Hepatocyte (in vitro differentiated cells): ENCODE measurements around the gene RNU1-4.
"Not testable (repeated sequence)": the region's sequence is repeated elsewhere in the genome, so short reads cannot be mapped to it uniquely, and the experiment has no call there.

Experiments used
- EZH2 ChIP-seq: fragments of 200-600 bp; sonication (generic); IDR thresholded peaks from 2 replicates; pipeline ENCODE4 v1.6.1; 2016; ENCODE audit warnings: antibody characterized with exemption, mild to moderate bottlenecking, borderline replicate concordance
- TF ChIP-seq, protein P1 (sequence below): fragments of 200-600 bp; sonication (generic); IDR thresholded peaks from 2 replicates; pipeline ENCODE4 v1.5.1; 2016; ENCODE audit warnings: antibody characterized with exemption, mild to moderate bottlenecking; ENCODE audit not compliant: poor library complexity

GRCh38 chr1:16710618-16711017, 29.7 kb upstream of the RNU1-4 start:
- TF ChIP-seq, protein P1, sequence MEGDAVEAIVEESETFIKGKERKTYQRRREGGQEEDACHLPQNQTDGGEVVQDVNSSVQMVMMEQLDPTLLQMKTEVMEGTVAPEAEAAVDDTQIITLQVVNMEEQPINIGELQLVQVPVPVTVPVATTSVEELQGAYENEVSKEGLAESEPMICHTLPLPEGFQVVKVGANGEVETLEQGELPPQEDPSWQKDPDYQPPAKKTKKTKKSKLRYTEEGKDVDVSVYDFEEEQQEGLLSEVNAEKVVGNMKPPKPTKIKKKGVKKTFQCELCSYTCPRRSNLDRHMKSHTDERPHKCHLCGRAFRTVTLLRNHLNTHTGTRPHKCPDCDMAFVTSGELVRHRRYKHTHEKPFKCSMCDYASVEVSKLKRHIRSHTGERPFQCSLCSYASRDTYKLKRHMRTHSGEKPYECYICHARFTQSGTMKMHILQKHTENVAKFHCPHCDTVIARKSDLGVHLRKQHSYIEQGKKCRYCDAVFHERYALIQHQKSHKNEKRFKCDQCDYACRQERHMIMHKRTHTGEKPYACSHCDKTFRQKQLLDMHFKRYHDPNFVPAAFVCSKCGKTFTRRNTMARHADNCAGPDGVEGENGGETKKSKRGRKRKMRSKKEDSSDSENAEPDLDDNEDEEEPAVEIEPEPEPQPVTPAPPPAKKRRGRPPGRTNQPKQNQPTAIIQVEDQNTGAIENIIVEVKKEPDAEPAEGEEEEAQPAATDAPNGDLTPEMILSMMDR = not testable (repeated sequence)
- TF ChIP-seq EZH2 = not testable (repeated sequence)
